ENCODE measurements around the gene GCNT1. TPM values are rescaled to one million over a fixed set of nuclear protein-coding genes. Genes with fewer than 3 reads are reported as not detected.
"Not testable (repeated sequence)": the region's sequence is repeated elsewhere in the genome, so short reads cannot be mapped to it uniquely, and the experiment has no call there.

The GCNT1 gene
- total RNA-seq, 1 experiment from 2014 or later: 17.8 TPM

DNA sequence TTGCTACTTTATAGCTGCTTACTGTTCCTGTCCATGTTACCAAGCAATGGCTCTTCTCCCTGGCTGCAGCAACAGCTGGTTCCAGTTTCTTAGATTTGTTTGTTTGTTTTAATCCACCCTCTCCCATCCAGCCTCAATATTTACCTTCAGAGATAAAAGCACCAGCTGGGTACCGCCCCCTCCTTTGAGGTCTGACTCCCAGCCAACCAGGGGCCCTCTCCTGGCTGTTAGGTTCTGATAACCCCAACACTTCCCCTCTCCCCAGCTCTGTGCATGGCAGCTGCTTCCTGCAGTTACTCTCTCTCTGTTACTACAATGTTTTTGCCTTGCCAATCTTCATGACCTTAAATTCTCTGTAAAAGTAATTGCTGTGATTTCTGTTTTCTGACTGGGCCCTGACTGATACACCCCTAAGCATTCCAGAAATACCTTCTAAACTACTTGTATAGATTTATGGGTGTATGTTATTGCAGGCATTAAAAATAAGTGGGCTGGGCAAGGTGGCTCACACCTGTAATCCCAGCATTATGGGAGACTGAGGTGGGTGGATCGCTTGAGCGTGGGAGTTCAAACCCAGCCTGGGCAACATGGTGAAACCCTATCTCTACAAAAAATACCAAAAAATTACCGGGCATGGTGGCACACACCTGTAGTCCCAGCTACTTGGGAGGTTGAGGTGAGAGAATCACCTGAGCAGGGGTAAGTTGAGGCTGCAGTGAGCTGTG is 2.6 kb upstream of the GCNT1 start:
- no peaks in the 10 kb centered on the region for H3K9me3 ChIP-seq (replicated peaks)
- H3K4me1 ChIP-seq (replicated peaks): peaks cover 29% of the 10 kb centered on the region
- no peaks in the 10 kb centered on the region for H3K27me3 ChIP-seq (replicated peaks)
- no peaks in the 10 kb centered on the region; the same call in 1 of the 2 replicates for H3K36me3 ChIP-seq
- DNase-seq (ENCODE audit: low read depth in 1 of 2, low spot score in 2 of 2): peak; percentile 75 to 78
- H3K27ac ChIP-seq: no peak overlapping the region; the same call in 1 of the 2 replicates
- no peak overlapping the region for H3K4me3 ChIP-seq

DNA sequence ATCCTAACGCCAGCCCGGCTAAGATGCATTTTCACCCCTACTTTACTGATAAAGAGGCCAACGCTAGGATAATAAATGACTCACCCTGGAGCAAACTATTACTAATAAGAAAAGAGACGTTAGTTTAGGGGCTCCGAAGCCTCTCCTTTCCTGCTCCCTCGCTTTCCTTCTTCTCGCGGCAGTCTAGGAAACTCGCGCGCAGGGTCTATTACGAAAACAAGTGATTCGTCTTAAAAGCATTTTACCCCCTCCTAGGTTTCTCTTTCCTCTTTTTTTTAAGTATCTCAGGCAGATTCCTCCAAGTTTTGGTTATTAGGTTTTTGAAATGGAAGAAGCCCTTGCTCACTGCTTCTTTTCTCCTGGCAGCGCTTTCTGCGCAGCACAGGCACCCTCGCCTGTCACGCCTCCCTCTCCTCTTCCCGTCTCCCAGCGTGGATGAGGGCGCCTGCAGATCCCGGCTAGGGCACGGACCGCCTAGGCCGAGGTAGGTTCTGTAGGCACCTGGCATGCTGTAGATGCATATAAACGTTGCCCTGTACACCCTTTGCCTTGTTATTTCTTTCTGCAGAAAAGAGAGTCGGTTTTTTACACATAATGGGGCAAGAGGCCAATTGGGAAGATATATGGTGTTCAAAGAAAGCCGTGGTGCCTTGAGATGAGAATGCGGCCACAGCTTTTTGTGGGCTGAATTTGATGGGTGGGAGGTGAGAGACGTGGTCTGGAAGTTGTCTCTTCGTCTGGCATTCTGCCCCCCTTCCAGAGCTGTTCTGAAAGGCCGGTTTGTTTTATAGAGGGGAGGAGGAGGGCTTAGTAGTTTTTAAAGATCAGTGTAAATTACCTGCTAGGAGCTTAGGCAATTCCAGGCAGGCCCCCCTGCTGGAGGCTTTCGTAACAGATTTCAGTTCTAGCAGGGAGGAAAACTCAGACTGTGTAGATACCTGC is 983 bp downstream of the GCNT1 start:
- H3K9me3 ChIP-seq (replicated peaks): no peaks in the 10 kb centered on the region
- DNase-seq (ENCODE audit: low read depth in 1 of 2, low spot score in 2 of 2): peak; percentile 48 to 67

GRCh38 chr9:76462126-76462525 is 3.1 kb downstream of the GCNT1 start:
- no peak for DNase-seq (ENCODE audit: low read depth in 1 of 2, low spot score in 2 of 2)
- Histone ChIP-seq H3K27me3 (replicated peaks) (no peaks in the 10 kb centered on the region), H3K4me3 (no peak overlapping the region), H3K4me1 (replicated peaks) (peaks cover 15% of the 10 kb centered on the region), H3K36me3 (no peaks in the 10 kb centered on the region; the same call in 1 of the 2 replicates), H3K27ac (no peak overlapping the region), H3K9me3 (replicated peaks) (no peaks in the 10 kb centered on the region)

More for the DNA sequence above, 983 bp downstream of the GCNT1 start:
- H3K36me3 ChIP-seq: no peaks in the 10 kb centered on the region; the same call in 1 of the 2 replicates
- H3K4me3 ChIP-seq: peak overlapping the region; percentile 69
- peak overlapping the region; percentile 29 for H3K27ac ChIP-seq
- H3K27me3 ChIP-seq (replicated peaks): no peaks in the 10 kb centered on the region
- peaks cover 27% of the 10 kb centered on the region for H3K4me1 ChIP-seq (replicated peaks)

GRCh38 chr9:76463211-76463610 is 4.2 kb downstream of the GCNT1 start:
- Histone ChIP-seq H3K27me3 (replicated peaks) (no peaks in the 10 kb centered on the region), H3K36me3 (no peaks in the 10 kb centered on the region; the same call in 1 of the 2 replicates)
- DNase-seq (ENCODE audit: low read depth in 1 of 2, low spot score in 2 of 2): no peak

DNA sequence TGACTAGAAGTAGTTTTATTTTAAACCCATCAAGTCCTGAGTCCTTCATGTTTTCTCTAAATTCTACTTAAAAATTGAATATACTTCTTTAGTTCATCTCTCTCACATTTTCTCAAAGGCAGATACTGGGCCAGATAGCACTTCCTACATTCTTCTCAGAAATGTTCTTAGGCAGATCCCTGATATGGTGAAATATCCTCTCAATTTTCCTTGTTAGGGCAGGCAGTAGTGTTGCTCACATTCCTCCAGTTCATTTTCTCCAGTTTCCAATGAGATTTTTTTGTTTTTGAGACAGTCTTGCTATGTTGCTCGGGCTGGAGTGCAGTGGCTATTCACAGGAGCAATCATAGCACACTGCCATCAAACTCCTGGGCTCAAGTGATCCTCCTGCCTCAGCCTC is 5.7 kb downstream of the GCNT1 start:
- Histone ChIP-seq H3K4me1 (replicated peaks) (peaks cover 9% of the 10 kb centered on the region), H3K27me3 (replicated peaks) (no peaks in the 10 kb centered on the region), H3K4me3 (no peak overlapping the region), H3K27ac (no peak overlapping the region), H3K9me3 (replicated peaks) (no peaks in the 10 kb centered on the region), H3K36me3 (no peaks in the 10 kb centered on the region; the same call in 1 of the 2 replicates)
- no peak for DNase-seq (ENCODE audit: low read depth in 1 of 2, low spot score in 2 of 2)

More at GRCh38 chr9:76463211-76463610, 4.2 kb downstream of the GCNT1 start:
- Histone ChIP-seq H3K4me1 (replicated peaks) (peaks cover 15% of the 10 kb centered on the region), H3K4me3 (no peak overlapping the region), H3K27ac (no peak overlapping the region), H3K9me3 (replicated peaks) (no peaks in the 10 kb centered on the region)

- H3K4me3 ChIP-seq: no peak overlapping the region
- peaks cover 2% of the 10 kb centered on the region for H3K4me1 ChIP-seq (replicated peaks)
- DNase-seq (ENCODE audit: low read depth in 1 of 2, low spot score in 2 of 2): no peak
- no peaks in the 10 kb centered on the region; the same call in 1 of the 2 replicates for H3K36me3 ChIP-seq
- H3K27ac ChIP-seq: no peak overlapping the region
- no peaks in the 10 kb centered on the region for H3K9me3 ChIP-seq (replicated peaks)
- no peaks in the 10 kb centered on the region for H3K27me3 ChIP-seq (replicated peaks)
Observed at GRCh38 chr9:76465442-76466298, 6.7 kb downstream of the GCNT1 start.

DNA sequence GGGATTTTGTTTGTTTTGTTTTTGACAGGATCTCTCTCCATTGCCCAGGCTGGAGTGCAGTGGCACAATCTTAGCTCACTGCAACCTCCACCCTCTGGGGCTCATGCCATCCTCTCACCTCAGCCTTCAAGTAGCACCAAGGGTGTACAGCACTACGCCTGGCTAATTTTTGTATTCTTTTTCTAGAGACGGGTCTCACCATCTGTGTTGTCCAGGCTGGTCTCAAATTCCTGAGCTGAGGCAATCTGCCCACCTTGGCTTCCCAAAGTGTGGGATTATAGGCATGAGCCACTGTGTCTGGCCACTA is 7.3 kb downstream of the GCNT1 start:
- no peak for DNase-seq (ENCODE audit: low read depth in 1 of 2, low spot score in 2 of 2)
- no peak overlapping the region for H3K27ac ChIP-seq
- H3K36me3 ChIP-seq: no peaks in the 10 kb centered on the region; the same call in 1 of the 2 replicates
- no peaks in the 10 kb centered on the region for H3K27me3 ChIP-seq (replicated peaks)
- H3K4me1 ChIP-seq (replicated peaks): no peaks in the 10 kb centered on the region
- no peaks in the 10 kb centered on the region for H3K9me3 ChIP-seq (replicated peaks)
- no peak overlapping the region for H3K4me3 ChIP-seq

GRCh38 chr9:76474419-76474818 is 15.4 kb downstream of the GCNT1 start:
- Histone ChIP-seq H3K36me3 (peaks cover 6% of the 10 kb centered on the region; the same call in 1 of the 2 replicates), H3K4me3 (no peak overlapping the region), H3K9me3 (replicated peaks) (no peaks in the 10 kb centered on the region), H3K4me1 (replicated peaks) (peaks cover 18% of the 10 kb centered on the region), H3K27ac (no peak overlapping the region), H3K27me3 (replicated peaks) (no peaks in the 10 kb centered on the region)
- DNase-seq (ENCODE audit: low read depth in 1 of 2, low spot score in 2 of 2): no peak

- peaks cover 18% of the 10 kb centered on the region for H3K4me1 ChIP-seq (replicated peaks)
- H3K36me3 ChIP-seq: peaks cover 6% of the 10 kb centered on the region; the same call in 1 of the 2 replicates
- no peaks in the 10 kb centered on the region for H3K9me3 ChIP-seq (replicated peaks)
- H3K4me3 ChIP-seq: no peak overlapping the region
- no peaks in the 10 kb centered on the region for H3K27me3 ChIP-seq (replicated peaks)
- H3K27ac ChIP-seq: no peak overlapping the region
- no peak for DNase-seq (ENCODE audit: low read depth in 1 of 2, low spot score in 2 of 2)
Observed at GRCh38 chr9:76475686-76476085, 16.7 kb downstream of the GCNT1 start.

- DNase-seq (ENCODE audit: low read depth in 1 of 2, low spot score in 2 of 2); H3K27ac ChIP-seq; H3K27me3 ChIP-seq (replicated peaks); H3K36me3 ChIP-seq; H3K4me3 ChIP-seq; H3K9me3 ChIP-seq (replicated peaks); H3K4me1 ChIP-seq (replicated peaks): not testable (repeated sequence)
Observed at GRCh38 chr9:76477818-76478217, 18.8 kb downstream of the GCNT1 start.

GRCh38 chr9:76478226-76478625 is 19.2 kb downstream of the GCNT1 start:
- H3K9me3 ChIP-seq (replicated peaks): no peaks in the 10 kb centered on the region
- H3K27me3 ChIP-seq (replicated peaks): no peaks in the 10 kb centered on the region
- H3K4me1 ChIP-seq (replicated peaks): peaks cover 6% of the 10 kb centered on the region
- H3K27ac ChIP-seq: no peak overlapping the region
- no peak overlapping the region for H3K4me3 ChIP-seq
- no peak for DNase-seq (ENCODE audit: low read depth in 1 of 2, low spot score in 2 of 2)
- peaks cover 6% of the 10 kb centered on the region; the same call in 1 of the 2 replicates for H3K36me3 ChIP-seq

DNA sequence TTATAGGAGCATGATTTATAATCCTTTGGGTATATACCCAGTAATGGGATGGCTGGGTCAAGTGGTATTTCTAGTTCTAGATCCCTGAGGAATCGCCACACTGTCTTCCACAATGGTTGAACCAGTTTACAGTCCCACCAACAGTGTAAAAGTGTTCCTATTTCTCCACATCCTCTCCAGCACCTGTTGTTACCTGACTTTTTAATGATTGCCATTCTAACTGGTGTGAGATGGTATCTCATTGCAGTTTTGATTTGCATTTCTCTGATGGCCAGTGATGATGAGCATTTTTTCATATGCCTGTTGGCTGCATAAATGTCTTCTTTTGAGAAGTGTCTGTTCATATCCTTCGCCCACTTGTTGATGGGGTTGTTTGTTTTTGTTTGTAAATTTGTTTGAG is 20.4 kb downstream of the GCNT1 start:
- H3K36me3 ChIP-seq; H3K27me3 ChIP-seq (replicated peaks); H3K4me1 ChIP-seq (replicated peaks); H3K27ac ChIP-seq; DNase-seq (ENCODE audit: low read depth in 1 of 2, low spot score in 2 of 2); H3K9me3 ChIP-seq (replicated peaks); H3K4me3 ChIP-seq: not testable (repeated sequence)

DNA sequence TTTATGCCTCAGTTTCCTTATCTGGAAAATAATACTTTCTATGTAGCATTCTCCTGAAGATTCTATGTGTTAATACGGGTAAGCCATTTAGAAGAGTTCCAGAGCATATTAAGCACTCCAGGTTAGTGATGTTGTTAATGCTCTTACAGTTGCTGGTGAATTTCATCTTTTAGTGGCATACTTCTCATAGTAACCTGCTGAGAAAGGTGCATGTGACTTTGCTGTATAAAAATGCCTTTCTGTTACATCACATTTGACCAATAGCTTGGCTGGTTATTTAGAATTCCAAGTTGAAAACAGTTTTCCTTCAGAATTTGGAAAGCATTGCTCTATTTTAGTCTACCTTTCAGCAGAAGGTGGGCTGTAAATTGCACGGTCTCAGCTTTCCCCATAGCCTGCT is 27.2 kb downstream of the GCNT1 start:
- H3K4me1 ChIP-seq (replicated peaks): no peaks in the 10 kb centered on the region
- H3K4me3 ChIP-seq: no peak overlapping the region
- H3K27ac ChIP-seq: no peak overlapping the region
- H3K36me3 ChIP-seq: no peaks in the 10 kb centered on the region
- no peaks in the 10 kb centered on the region for H3K27me3 ChIP-seq (replicated peaks)
- DNase-seq (ENCODE audit: low read depth in 1 of 2, low spot score in 2 of 2): no peak
- no peaks in the 10 kb centered on the region for H3K9me3 ChIP-seq (replicated peaks)
